K562 (cell line): ENCODE results near the gene CAPN2.

Experiments
- CTCF ChIP-seq, 3 experiments: IDR thresholded peaks in 2 of 3; conservative IDR thresholded peaks in 1 of 3; 2 replicates each; pipeline ENCODE4 v1.5.1; 2011 to 2012; ENCODE audit warnings: low read length in 3 of 3, mild to moderate bottlenecking in 3 of 3, control low read depth in 2 of 3, improper control_type of control experiment in 1 of 3, inconsistent platforms in 1 of 3, low read depth in 1 of 3, mixed read lengths in 1 of 3, moderate library complexity in 1 of 3; ENCODE audit not compliant: insufficient read depth in 2 of 3
- FOXK1 ChIP-seq: sonication (generic); formaldehyde crosslinking; IDR thresholded peaks from 2 replicates; pipeline ENCODE4 v1.8.0; 2022; ENCODE audit warnings: missing genetic modification reagents, mild to moderate bottlenecking, borderline replicate concordance
- MCM3 ChIP-seq: fragments of 450-650 bp; IDR thresholded peaks from 2 replicates; pipeline ENCODE4 v1.6.1; 2016
- POLR2AphosphoS5 ChIP-seq: IDR thresholded peaks from 2 replicates; pipeline ENCODE4 v1.6.1; 2011; ENCODE audit warnings: mild to moderate bottlenecking, low read depth, low read length, moderate library complexity; ENCODE audit not compliant: control insufficient read depth, insufficient read depth
- RAD21 ChIP-seq, 2 experiments: fragments of 250-450 bp in 1 of 2; fragments of 450-650 bp in 1 of 2; sonication (Bioruptor Pico) in 1 of 2; formaldehyde crosslinking in 1 of 2; IDR thresholded peaks in 1 of 2; conservative IDR thresholded peaks in 1 of 2; 2 replicates each; pipeline versions ENCODE4 v1.4.0 to v1.8.0; 2020 to 2022; ENCODE audit warnings: mild to moderate bottlenecking in 2 of 2, moderate library complexity in 1 of 2

- TF ChIP-seq CTCF (IDR thresholded peaks at IDR 0.05 in 2 of 3, conservative IDR thresholded peaks at IDR 0.05 in 1 of 3; ENCODE audit: insufficient read depth in 2 of 3, low read depth in 1 of 3, low read length in 3 of 3) (no peak), RAD21 (CRISPR knock-in tag; conservative IDR thresholded peaks at IDR 0.05 in 1 of 2, IDR thresholded peaks at IDR 0.05 in 1 of 2) (no peak), POLR2AphosphoS5 (no peak), MCM3 (no peak), FOXK1 (no peak)
Measured at GRCh38 chr1:223742856-223743517, 30.6 kb downstream of the CAPN2 start.
